Neural cell (in vitro differentiated cells): ENCODE results near the gene SCN7A.

Experiments used
- EP300 ChIP-seq: fragments of 450-650 bp; conservative IDR thresholded peaks from 2 replicates; pipeline ENCODE4 v1.6.1; 2014; ENCODE audit warnings: antibody characterized with exemption, mild to moderate bottlenecking, moderate library complexity; ENCODE audit not compliant: poor library complexity, severe bottlenecking
- EZH2 ChIP-seq: fragments of 200-600, 300-800 bp; shearing (Covaris generic), sonication (generic); IDR thresholded peaks from 2 replicates; pipeline ENCODE4 v1.6.1; 2014; ENCODE audit warnings: antibody characterized with exemption, low read length, borderline replicate concordance, mild to moderate bottlenecking; ENCODE audit not compliant: insufficient read depth, poor library complexity, severe bottlenecking
- MXI1 ChIP-seq: fragments of 450-650 bp; conservative IDR thresholded peaks from 2 replicates; pipeline ENCODE4 v1.6.1; 2014; ENCODE audit warnings: antibody characterized with exemption, mild to moderate bottlenecking; ENCODE audit not compliant: poor library complexity, severe bottlenecking
- POLR2AphosphoS5 ChIP-seq: IDR thresholded peaks from 2 replicates; pipeline ENCODE4 v1.6.1; 2012
- SMC3 ChIP-seq: fragments of 450-650 bp; conservative IDR thresholded peaks from 2 replicates; pipeline ENCODE4 v1.6.1; 2014; ENCODE audit warnings: antibody characterized with exemption, mild to moderate bottlenecking, moderate library complexity; ENCODE audit not compliant: poor library complexity
- TAF1 ChIP-seq: IDR thresholded peaks from 2 replicates; pipeline ENCODE4 v1.6.1; 2012; ENCODE audit warnings: low read depth
- TF ChIP-seq, protein P1 (sequence below): fragments of 450-650 bp; IDR thresholded peaks from 2 replicates; pipeline ENCODE4 v1.5.1; 2014; ENCODE audit warnings: antibody characterized with exemption, mild to moderate bottlenecking, moderate library complexity; ENCODE audit not compliant: poor library complexity, severe bottlenecking

- TF ChIP-seq, protein P1, sequence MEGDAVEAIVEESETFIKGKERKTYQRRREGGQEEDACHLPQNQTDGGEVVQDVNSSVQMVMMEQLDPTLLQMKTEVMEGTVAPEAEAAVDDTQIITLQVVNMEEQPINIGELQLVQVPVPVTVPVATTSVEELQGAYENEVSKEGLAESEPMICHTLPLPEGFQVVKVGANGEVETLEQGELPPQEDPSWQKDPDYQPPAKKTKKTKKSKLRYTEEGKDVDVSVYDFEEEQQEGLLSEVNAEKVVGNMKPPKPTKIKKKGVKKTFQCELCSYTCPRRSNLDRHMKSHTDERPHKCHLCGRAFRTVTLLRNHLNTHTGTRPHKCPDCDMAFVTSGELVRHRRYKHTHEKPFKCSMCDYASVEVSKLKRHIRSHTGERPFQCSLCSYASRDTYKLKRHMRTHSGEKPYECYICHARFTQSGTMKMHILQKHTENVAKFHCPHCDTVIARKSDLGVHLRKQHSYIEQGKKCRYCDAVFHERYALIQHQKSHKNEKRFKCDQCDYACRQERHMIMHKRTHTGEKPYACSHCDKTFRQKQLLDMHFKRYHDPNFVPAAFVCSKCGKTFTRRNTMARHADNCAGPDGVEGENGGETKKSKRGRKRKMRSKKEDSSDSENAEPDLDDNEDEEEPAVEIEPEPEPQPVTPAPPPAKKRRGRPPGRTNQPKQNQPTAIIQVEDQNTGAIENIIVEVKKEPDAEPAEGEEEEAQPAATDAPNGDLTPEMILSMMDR: no peak
- no peak for TF ChIP-seq POLR2AphosphoS5
- no peak for TF ChIP-seq TAF1
- TF ChIP-seq EZH2: no peak
- TF ChIP-seq MXI1: no peak
- TF ChIP-seq SMC3: no peak
- no peak for TF ChIP-seq EP300
Measured at GRCh38 chr2:166432331-166432730, 61.7 kb downstream of the SCN7A start.
